Esophagus muscularis mucosa (tissue), 4 donors: Measurements from ENCODE around the gene DIDO1. TPM values are rescaled to one million over a fixed set of nuclear protein-coding genes. Genes with fewer than 3 reads are reported as not detected.
"Not testable (repeated sequence)": the region's sequence is repeated elsewhere in the genome, so short reads cannot be mapped to it uniquely, and the experiment has no call there.

Experiments
- DNase-seq: peaks from one replicate; pipeline ENCODE4 v3.0.0-alpha.2; 2017; ENCODE audit errors: extremely low spot score
- H3K27ac ChIP-seq, 4 donors: fragments of 200-600 bp; sonication (generic); replicated peaks in 1 of 4; 1 replicate in 3 of 4; 2 replicates in 1 of 4; pipeline ENCODE4 v1.5.1; 2016 to 2019; ENCODE audit warnings: mild to moderate bottlenecking in 1 of 4
- H3K27me3 ChIP-seq, 4 donors: fragments of 200-600 bp; sonication (generic); one replicate each; pipeline versions ENCODE4 v1.5.1 to v1.6.0; 2016 to 2019
- H3K36me3 ChIP-seq, 4 donors: fragments of 200-600 bp; sonication (generic); one replicate each; pipeline ENCODE4 v1.5.1; 2016 to 2019
- H3K4me1 ChIP-seq, 4 donors: fragments of 200-600 bp; sonication (generic); one replicate each; pipeline ENCODE4 v1.5.1; 2016 to 2019
- H3K4me3 ChIP-seq, 4 donors: fragments of 200-600 bp; sonication (generic); 1 replicate in 2 of 4; 2 replicates in 2 of 4; pipeline ENCODE4 v1.5.1; 2016 to 2019; ENCODE audit warnings: mild to moderate bottlenecking in 4 of 4, moderate library complexity in 1 of 4
- H3K9me3 ChIP-seq, 4 donors: fragments of 200-600 bp; sonication (generic); 1 replicate in 3 of 4; 2 replicates in 1 of 4; pipeline ENCODE4 v1.5.1; 2016 to 2019
- EP300 ChIP-seq: sonication (generic); formaldehyde crosslinking; IDR thresholded peaks from one replicate; pipeline ENCODE4 v1.6.1; 2017; ENCODE audit warnings: antibody characterized with exemption
- POLR2A ChIP-seq: fragments of 450-650 bp; IDR thresholded peaks from one replicate; pipeline ENCODE4 v1.6.1; 2017; ENCODE audit warnings: antibody characterized with exemption, moderate library complexity, mild to moderate bottlenecking, low read depth
- POLR2AphosphoS5 ChIP-seq, 2 donors: sonication (generic); formaldehyde crosslinking; IDR thresholded peaks; one replicate each; pipeline ENCODE4 v1.6.1; 2017; ENCODE audit warnings: antibody characterized with exemption in 2 of 2
- WGBS: methylation state at CpG from one replicate; pipeline ENCODE4 v1.1.5; 2018; 5-methylcytosine and 5-hydroxymethylcytosine counted together
- intact Hi-C: fragments of 100-400 bp; cut with DNase I; formaldehyde crosslinking; loops from one replicate; pipeline ENCODE4 v1.15.1; 2023
- total RNA-seq, 4 donors: library from RNA; depleted of rRNA; stranded (reverse); fragments of >200 nt; gene quantifications; one replicate each; pipeline versions ENCODE4 v1.1.0 to v1.2.1, GENCODE V29; 2016
- TF ChIP-seq, protein P1 (sequence below), 3 experiments: fragments of 200-600 bp in 2 of 3; fragments of 450-650 bp in 1 of 3; sonication (generic) in 2 of 3; IDR thresholded peaks; one replicate each; pipeline ENCODE4 v1.5.1; 2017 to 2019; ENCODE audit warnings: antibody characterized with exemption in 3 of 3, mild to moderate bottlenecking in 2 of 3, moderate library complexity in 1 of 3

Gene DIDO1
- total RNA-seq, 4 donors from 2014 or later = 48.9 to 61.6 (median 55.7) TPM

DNA sequence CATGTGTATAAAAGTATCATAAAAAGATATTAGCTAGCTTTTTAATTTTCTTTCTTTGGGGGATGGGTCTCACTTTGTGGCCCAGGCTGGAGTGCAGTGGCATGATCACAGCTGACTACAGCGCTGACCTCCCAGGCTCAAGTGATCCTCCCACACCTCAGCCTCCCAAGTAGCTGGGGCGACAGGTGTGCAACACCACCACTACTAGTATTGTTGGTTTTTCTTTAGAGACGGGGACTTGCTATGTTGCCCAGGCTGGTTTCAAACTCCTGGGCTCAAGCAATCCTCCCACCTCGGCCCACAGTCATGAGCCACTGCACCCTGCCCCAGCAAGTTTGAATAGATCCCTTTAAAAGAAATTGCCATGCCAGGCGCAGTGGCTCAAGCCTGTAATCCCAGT is 71.2 kb downstream of the DIDO1 start:
- WGBS = 96% methylated on average over 5 of the region's 5 CpGs
- no peak for TF ChIP-seq POLR2AphosphoS5 (IDR thresholded peaks at IDR 0.05)
- no peak for TF ChIP-seq POLR2A
- TF ChIP-seq, protein P1, sequence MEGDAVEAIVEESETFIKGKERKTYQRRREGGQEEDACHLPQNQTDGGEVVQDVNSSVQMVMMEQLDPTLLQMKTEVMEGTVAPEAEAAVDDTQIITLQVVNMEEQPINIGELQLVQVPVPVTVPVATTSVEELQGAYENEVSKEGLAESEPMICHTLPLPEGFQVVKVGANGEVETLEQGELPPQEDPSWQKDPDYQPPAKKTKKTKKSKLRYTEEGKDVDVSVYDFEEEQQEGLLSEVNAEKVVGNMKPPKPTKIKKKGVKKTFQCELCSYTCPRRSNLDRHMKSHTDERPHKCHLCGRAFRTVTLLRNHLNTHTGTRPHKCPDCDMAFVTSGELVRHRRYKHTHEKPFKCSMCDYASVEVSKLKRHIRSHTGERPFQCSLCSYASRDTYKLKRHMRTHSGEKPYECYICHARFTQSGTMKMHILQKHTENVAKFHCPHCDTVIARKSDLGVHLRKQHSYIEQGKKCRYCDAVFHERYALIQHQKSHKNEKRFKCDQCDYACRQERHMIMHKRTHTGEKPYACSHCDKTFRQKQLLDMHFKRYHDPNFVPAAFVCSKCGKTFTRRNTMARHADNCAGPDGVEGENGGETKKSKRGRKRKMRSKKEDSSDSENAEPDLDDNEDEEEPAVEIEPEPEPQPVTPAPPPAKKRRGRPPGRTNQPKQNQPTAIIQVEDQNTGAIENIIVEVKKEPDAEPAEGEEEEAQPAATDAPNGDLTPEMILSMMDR (IDR thresholded peaks at IDR 0.05) = no peak
- no peak for TF ChIP-seq EP300

DNA sequence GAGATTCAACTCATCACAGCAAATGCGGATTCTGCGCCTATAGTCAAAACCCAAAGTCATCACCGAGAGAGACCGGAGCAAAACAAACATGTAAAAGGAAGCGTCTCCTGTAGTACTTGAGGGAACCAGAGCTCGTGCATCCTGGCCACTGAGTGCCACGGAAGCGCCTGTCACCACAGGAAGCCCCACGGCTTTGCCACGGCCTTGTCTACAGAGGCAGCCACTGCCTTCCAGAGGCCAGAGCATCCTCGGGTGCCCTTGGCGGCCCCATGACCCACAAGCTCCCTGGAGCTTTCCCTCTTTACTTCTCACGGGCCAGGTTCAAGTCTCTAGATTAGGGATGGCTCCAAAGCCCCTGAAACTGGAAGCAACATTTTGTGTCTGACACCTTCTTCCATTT is 72.2 kb downstream of the DIDO1 start:
- TF ChIP-seq EP300 = no peak
- TF ChIP-seq, protein P1 (IDR thresholded peaks at IDR 0.05) = no peak
- TF ChIP-seq POLR2AphosphoS5 (IDR thresholded peaks at IDR 0.05) = no peak
- TF ChIP-seq POLR2A = no peak
- no peak for DNase-seq
- no peaks in the 10 kb centered on the region for H3K27me3 ChIP-seq
- intact Hi-C loops = no loop called here
- H3K27ac ChIP-seq = no peak overlapping the region
- H3K4me1 ChIP-seq = no peaks in the 10 kb centered on the region
- no peaks in the 10 kb centered on the region for H3K9me3 ChIP-seq
- peaks cover 13 to 59% (median 52%) of the 10 kb centered on the region in 4 donors for H3K36me3 ChIP-seq
- WGBS = 97% methylated on average over 13 of the region's 13 CpGs
- no peak overlapping the region for H3K4me3 ChIP-seq

More for the DNA sequence above, 71.2 kb downstream of the DIDO1 start:
- no peaks in the 10 kb centered on the region for H3K9me3 ChIP-seq
- intact Hi-C loops = no loop called here
- peaks cover 13 to 59% (median 52%) of the 10 kb centered on the region in 4 donors for H3K36me3 ChIP-seq
- H3K27me3 ChIP-seq = no peaks in the 10 kb centered on the region
- H3K4me3 ChIP-seq = no peak overlapping the region
- DNase-seq = no peak
- peaks cover 2 to 7% (median 5%) of the 10 kb centered on the region in 4 donors for H3K4me1 ChIP-seq
- H3K27ac ChIP-seq = no peak overlapping the region

DNA sequence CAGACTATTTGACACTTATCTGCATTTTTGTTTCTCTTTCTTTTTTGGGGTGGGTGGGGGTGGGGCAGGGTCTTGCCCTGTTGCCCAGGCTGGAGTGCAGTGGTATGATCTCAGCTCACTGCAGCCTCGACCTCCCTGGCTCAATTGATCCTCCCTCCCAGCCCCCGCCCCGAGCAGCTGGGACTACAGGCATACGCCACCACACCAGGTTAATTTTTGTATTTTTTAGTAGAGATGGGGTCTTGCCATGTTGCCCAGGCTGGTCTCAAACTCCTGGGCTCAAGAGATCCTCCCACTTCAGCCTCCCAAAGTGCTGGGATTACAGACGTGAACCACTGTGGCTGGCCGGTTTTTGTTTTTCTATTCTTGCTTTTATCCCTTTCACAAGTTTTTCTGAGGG is 73.0 kb downstream of the DIDO1 start:
- WGBS = 95% methylated on average over 6 of the region's 6 CpGs
- H3K36me3 ChIP-seq = peaks cover 13 to 61% (median 53%) of the 10 kb centered on the region in 4 donors
- intact Hi-C loops, DNase-seq, H3K4me1 ChIP-seq, H3K9me3 ChIP-seq, H3K27me3 ChIP-seq, H3K4me3 ChIP-seq, H3K27ac ChIP-seq: not testable (repeated sequence)

DNA sequence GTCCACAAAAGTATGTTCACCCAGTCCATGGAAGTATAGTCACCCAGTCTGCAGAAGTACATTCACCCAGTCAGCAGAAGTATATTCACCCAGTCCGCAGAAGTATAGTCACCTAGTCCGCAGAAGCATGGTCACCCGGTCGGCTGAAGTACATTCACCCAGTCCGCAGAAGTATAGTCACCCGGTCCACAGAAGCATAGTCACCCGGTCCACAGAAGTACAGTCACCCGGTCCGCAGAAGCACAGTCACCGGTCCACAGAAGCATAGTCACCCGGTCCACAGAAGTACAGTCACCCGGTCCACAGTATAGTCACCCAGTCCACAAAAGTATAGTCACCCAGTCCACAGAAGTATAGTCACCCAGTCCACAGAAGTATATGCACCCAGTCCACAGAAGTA is 73.5 kb downstream of the DIDO1 start:
- H3K4me1 ChIP-seq = no peaks in the 10 kb centered on the region
- intact Hi-C loops = no loop called here
- no peaks in the 10 kb centered on the region for H3K27me3 ChIP-seq
- TF ChIP-seq POLR2AphosphoS5 (IDR thresholded peaks at IDR 0.05) (no peak), POLR2A (no peak), EP300 (no peak)
- TF ChIP-seq, protein P1 (IDR thresholded peaks at IDR 0.05) = no peak
- H3K9me3 ChIP-seq = no peaks in the 10 kb centered on the region
- WGBS = 92% methylated on average over 12 of the region's 12 CpGs
- H3K27ac ChIP-seq = no peak overlapping the region
- H3K36me3 ChIP-seq = peaks cover 13 to 61% (median 53%) of the 10 kb centered on the region in 4 donors
- DNase-seq = no peak
- no peak overlapping the region for H3K4me3 ChIP-seq

DNA sequence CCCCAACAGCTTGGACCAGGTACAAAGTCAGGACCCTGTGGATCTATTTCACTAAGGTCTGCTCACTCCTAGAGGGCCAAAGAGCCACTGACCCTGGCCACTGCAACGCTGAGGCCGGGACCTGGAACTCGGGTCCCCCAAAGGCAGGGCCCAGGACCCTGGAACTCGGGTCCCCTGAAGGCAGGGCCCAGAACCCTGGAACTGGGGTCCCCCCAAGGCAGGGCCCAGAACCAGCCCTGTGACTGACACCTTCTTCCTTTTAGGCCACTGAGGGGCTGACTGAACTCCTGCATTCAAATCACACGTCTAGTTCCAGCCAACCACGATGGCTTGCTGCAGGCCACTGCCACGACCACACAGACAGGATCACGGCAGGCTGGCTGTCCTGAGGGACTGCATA is 74.1 kb downstream of the DIDO1 start:
- Histone ChIP-seq H3K4me1 (no peaks in the 10 kb centered on the region), H3K36me3 (peaks cover 12 to 59% (median 49%) of the 10 kb centered on the region in 4 donors)
- TF ChIP-seq POLR2A (no peak), EP300 (no peak), POLR2AphosphoS5 (IDR thresholded peaks at IDR 0.05) (no peak)
- TF ChIP-seq, protein P1 (IDR thresholded peaks at IDR 0.05) = no peak

More for the DNA sequence above, 74.1 kb downstream of the DIDO1 start:
- H3K27ac ChIP-seq = no peak overlapping the region
- DNase-seq = no peak
- intact Hi-C loops = no loop called here
- H3K4me3 ChIP-seq = no peak overlapping the region
- 92% methylated on average over 8 of the region's 8 CpGs for WGBS
- H3K27me3 ChIP-seq = no peaks in the 10 kb centered on the region
- no peaks in the 10 kb centered on the region for H3K9me3 ChIP-seq
